Adipose tissue (tissue), 3 donors: ENCODE results near the gene PROZ. TPM values are rescaled to one million over a fixed set of nuclear protein-coding genes. Genes with fewer than 3 reads are reported as not detected.

Experiments
- H3K27ac ChIP-seq: one replicate; pipeline ENCODE4 v1.5.1; 2013; ENCODE audit warnings: low read depth, low read length
- WGBS, 3 donors: extraction: QIAGEN DNeasy Blood & Tissue Kit; methylation state at CpG; one replicate each; pipeline ENCODE4 v1.1.7; 2013; 5-methylcytosine and 5-hydroxymethylcytosine counted together
- polyA plus RNA-seq, 3 donors: library from polyadenylated mRNA; stranded (reverse); fragments of 200-250 nt; gene quantifications; one replicate each; pipeline ENCODE4 v1.2.3, GENCODE V29; 2013
- donor health status: healthy with polysubstance abuse.
- donor health status: Bipolar disorder and iron deficiency.
- donor health status: healthy.

The PROZ gene
- polyA plus RNA-seq, 3 donors: not detected

- whole genome bisulfite sequencing, 3 donors: 87 to 89% (median 89%) methylated on average over 5 of the region's 5 CpGs
- H3K27ac ChIP-seq: no peak overlapping the region
Measured at GRCh38 chr13:113166681-113167080, 8.2 kb downstream of the PROZ start.

- no peak overlapping the region for H3K27ac ChIP-seq
- WGBS, 3 donors: 89 to 91% (median 90%) methylated on average over 10 of the region's 10 CpGs
Measured at GRCh38 chr13:113167155-113167554, 8.7 kb downstream of the PROZ start.

GRCh38 chr13:113167575-113167974 lies 9.1 kb downstream of the PROZ start:
- 96 to 100% (median 99%) methylated on average over 3 of the region's 3 CpGs for WGBS, 3 donors
- H3K27ac ChIP-seq: no peak overlapping the region

- no peak overlapping the region for H3K27ac ChIP-seq
- 89 to 96% (median 89%) methylated on average over 7 of the region's 7 CpGs for WGBS, 3 donors
Measured at GRCh38 chr13:113168211-113168610, 9.8 kb downstream of the PROZ start.

GRCh38 chr13:113169277-113170272 lies 11.1 kb downstream of the PROZ start:
- no peak overlapping the region for H3K27ac ChIP-seq
- WGBS, 3 donors: 81 to 93% (median 88%) methylated on average over 13 of the region's 13 CpGs

- H3K27ac ChIP-seq: no peak overlapping the region
- WGBS, 3 donors: 48 to 76% (median 56%) methylated on average over 5 of the region's 5 CpGs
Measured at GRCh38 chr13:113170511-113170910, 12.1 kb downstream of the PROZ start.

- 88 to 92% (median 90%) methylated on average over 34 of the region's 34 CpGs for WGBS, 3 donors
- no peak overlapping the region for H3K27ac ChIP-seq
Measured at GRCh38 chr13:113171250-113172125, 13.0 kb downstream of the PROZ start.

GRCh38 chr13:113172419-113172926 lies 14.0 kb downstream of the PROZ start:
- WGBS, 3 donors: 84 to 96% (median 93%) methylated on average over 13 of the region's 13 CpGs
- no peak overlapping the region for H3K27ac ChIP-seq

GRCh38 chr13:113176280-113176679 lies 17.8 kb downstream of the PROZ start:
- no peak overlapping the region for H3K27ac ChIP-seq
- 60 to 73% (median 66%) methylated on average over 5 of the region's 5 CpGs for WGBS, 3 donors

GRCh38 chr13:113176822-113177221 lies 18.4 kb downstream of the PROZ start:
- 94 to 97% (median 95%) methylated on average over 14 of the region's 14 CpGs for WGBS, 3 donors
- no peak overlapping the region for H3K27ac ChIP-seq

GRCh38 chr13:113178070-113178895 lies 19.8 kb downstream of the PROZ start:
- 86 to 91% (median 89%) methylated on average over 25 of the region's 25 CpGs for WGBS, 3 donors
- no peak overlapping the region for H3K27ac ChIP-seq

GRCh38 chr13:113178896-113179167 lies 20.4 kb downstream of the PROZ start:
- no peak overlapping the region for H3K27ac ChIP-seq

GRCh38 chr13:113179374-113180230 lies 21.2 kb downstream of the PROZ start:
- no peak overlapping the region for H3K27ac ChIP-seq
- WGBS, 3 donors: 84 to 88% (median 86%) methylated on average over 28 of the region's 28 CpGs

More at GRCh38 chr13:113178896-113179167, 20.4 kb downstream of the PROZ start:
- 79 to 92% (median 86%) methylated on average over 3 of the region's 3 CpGs for WGBS, 3 donors

GRCh38 chr13:113182046-113182445 lies 23.6 kb downstream of the PROZ start:
- 84 to 89% (median 87%) methylated on average over 4 of the region's 4 CpGs for WGBS, 3 donors
- no peak overlapping the region for H3K27ac ChIP-seq

- 83 to 92% (median 88%) methylated on average over 14 of the region's 14 CpGs for WGBS, 3 donors
- no peak overlapping the region for H3K27ac ChIP-seq
Measured at GRCh38 chr13:113183450-113184129, 25.1 kb downstream of the PROZ start.

- 81 to 89% (median 83%) methylated on average over 20 to 22 of the region's 22 CpGs for WGBS, 3 donors
- H3K27ac ChIP-seq: no peak overlapping the region
Measured at GRCh38 chr13:113184568-113185440, 26.4 kb downstream of the PROZ start.
